Lower leg skin (tissue), 3 donors: ENCODE data around the gene ZXDB.
"Not testable (repeated sequence)": the region's sequence is repeated elsewhere in the genome, so short reads cannot be mapped to it uniquely, and the experiment has no call there.

Experiments used
- POLR2A ChIP-seq, 2 donors: fragments of 450-650 bp; IDR thresholded peaks; one replicate each; pipeline ENCODE4 v1.6.1; 2016 to 2017; ENCODE audit warnings: antibody characterized with exemption in 2 of 2, mild to moderate bottlenecking in 1 of 2, moderate library complexity in 1 of 2
- TF ChIP-seq, protein P1 (sequence below), 3 donors: fragments of 450-650 bp; IDR thresholded peaks; one replicate each; pipeline ENCODE4 v1.5.1; 2016; ENCODE audit warnings: antibody characterized with exemption in 3 of 3, mild to moderate bottlenecking in 3 of 3, moderate library complexity in 2 of 3

DNA sequence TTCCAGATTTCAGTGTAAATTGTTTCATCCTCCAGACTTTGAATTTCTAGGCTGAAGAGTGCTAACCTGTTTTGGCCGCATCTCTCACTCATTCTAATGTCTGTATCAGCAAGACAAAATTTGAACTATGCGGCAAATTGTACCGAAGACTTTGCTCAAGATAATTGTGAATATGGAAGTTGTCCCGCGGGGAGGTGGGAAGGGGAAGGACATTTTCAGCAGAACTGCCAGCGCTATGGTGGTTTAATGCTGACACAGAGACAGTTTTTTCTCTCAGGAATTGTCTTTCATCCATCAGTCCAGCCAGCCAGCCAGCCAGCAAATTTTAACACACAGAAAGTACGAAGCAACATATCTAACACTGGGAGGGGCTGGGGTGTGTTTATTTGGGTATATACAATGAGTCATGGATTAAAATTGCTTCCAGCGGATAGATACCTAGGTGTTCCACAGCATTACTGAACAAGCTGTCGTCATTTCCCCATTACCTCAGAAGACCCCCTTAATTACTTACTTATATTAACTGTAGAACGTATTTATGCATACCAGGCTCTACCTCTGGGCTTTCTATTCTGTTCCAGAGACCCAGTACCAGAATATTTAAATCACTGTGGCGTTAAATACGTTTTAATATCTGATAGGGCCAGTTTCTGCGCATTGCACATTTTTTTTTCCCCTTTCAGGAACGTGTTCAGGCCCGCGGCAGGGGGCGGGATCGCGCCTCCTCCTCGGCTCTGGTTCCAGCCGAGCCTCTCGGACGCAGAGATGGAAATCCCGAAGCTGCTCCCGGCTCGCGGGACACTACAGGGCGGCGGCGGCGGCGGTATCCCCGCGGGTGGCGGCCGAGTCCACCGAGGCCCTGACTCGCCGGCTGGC, at the start of gene ZXDB:
- TF ChIP-seq, protein P1, sequence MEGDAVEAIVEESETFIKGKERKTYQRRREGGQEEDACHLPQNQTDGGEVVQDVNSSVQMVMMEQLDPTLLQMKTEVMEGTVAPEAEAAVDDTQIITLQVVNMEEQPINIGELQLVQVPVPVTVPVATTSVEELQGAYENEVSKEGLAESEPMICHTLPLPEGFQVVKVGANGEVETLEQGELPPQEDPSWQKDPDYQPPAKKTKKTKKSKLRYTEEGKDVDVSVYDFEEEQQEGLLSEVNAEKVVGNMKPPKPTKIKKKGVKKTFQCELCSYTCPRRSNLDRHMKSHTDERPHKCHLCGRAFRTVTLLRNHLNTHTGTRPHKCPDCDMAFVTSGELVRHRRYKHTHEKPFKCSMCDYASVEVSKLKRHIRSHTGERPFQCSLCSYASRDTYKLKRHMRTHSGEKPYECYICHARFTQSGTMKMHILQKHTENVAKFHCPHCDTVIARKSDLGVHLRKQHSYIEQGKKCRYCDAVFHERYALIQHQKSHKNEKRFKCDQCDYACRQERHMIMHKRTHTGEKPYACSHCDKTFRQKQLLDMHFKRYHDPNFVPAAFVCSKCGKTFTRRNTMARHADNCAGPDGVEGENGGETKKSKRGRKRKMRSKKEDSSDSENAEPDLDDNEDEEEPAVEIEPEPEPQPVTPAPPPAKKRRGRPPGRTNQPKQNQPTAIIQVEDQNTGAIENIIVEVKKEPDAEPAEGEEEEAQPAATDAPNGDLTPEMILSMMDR (IDR thresholded peaks at IDR 0.05): not testable (repeated sequence)
- TF ChIP-seq POLR2A (IDR thresholded peaks at IDR 0.05): not testable (repeated sequence)
